K562 (cell line): Measurements from ENCODE around the gene YIPF5. TPM values are rescaled to one million over a fixed set of nuclear protein-coding genes. Genes with fewer than 3 reads are reported as not detected.

Source experiments
- ATAC-seq: fragments of 200-7000 bp; cut with Tn5 transposase; 3 replicates; pipeline ENCODE4 v1.9.1; 2020; ENCODE audit warnings: moderate library complexity
- BruUV-seq: library from RNA; stranded (reverse); fragments of 400-500 nt; replicated peaks from 2 replicates; lab custom pipeline; 2021; lab: Mats Ljungman, UMichigan
- CTCF ChIA-PET: fragments of 300-600 bp; formaldehyde crosslinking; extraction: SDS; loops from one replicate; lab custom pipeline; 2021; ENCODE audit warnings: low intra/inter-chr PET ratio; lab: Yijun Ruan, JAX
- POLR2A ChIA-PET: fragments of 300-600, 350-650 bp; sonication (Branson Sonifier 250); formaldehyde crosslinking; extraction: SDS; loops from one replicate; lab custom pipeline; 2021; ENCODE audit warnings: antibody characterized with exemption, inconsistent platforms; lab: Yijun Ruan, JAX
- DNase-seq, 4 experiments: peaks; one replicate each; pipeline versions ENCODE4 v3.0.0 to v3.0.0-alpha.2; 2011 to 2018; ENCODE audit warnings: low spot score in 3 of 4, mixed read lengths in 3 of 4; ENCODE audit errors: extremely low read depth in 1 of 4
- FAIRE-seq: peaks from 2 replicates; lab custom pipeline; 2011; peaks lifted over from hg19 to GRCh38; lab: Jason Lieb, UNC
- H2AFZ ChIP-seq: 2 replicates; pipeline ENCODE4 v1.6.0; 2011; ENCODE audit warnings: low read depth, low read length, control low read depth, inconsistent platforms
- H3K27ac ChIP-seq: fragments of 200-600 bp; 3 replicates; pipeline ENCODE4 v1.8.0; 2011; ENCODE audit warnings: low read depth, mild to moderate bottlenecking, control low read depth, inconsistent platforms, low read length, moderate library complexity, mixed read lengths; ENCODE audit errors: extremely low read depth
- H3K27me3 ChIP-seq, 2 experiments: fragments of 300-600 bp in 1 of 2; 2 replicates in 1 of 2; 3 replicates in 1 of 2; pipeline versions ENCODE4 v1.6.0 to v1.8.0; 2011; ENCODE audit warnings: inconsistent platforms in 2 of 2, low read length in 2 of 2, mild to moderate bottlenecking in 1 of 2, mixed read lengths in 1 of 2, moderate library complexity in 1 of 2; ENCODE audit not compliant: control insufficient read depth in 2 of 2, insufficient read depth in 2 of 2
- H3K36me3 ChIP-seq: fragments of 300-600 bp; 3 replicates; pipeline ENCODE4 v1.8.0; 2011; ENCODE audit warnings: mild to moderate bottlenecking, low read length, inconsistent platforms; ENCODE audit not compliant: control insufficient read depth, insufficient read depth
- H3K4me1 ChIP-seq, 2 experiments: fragments of 200-600 bp in 1 of 2; replicated peaks in 1 of 2; 2 replicates in 1 of 2; 3 replicates in 1 of 2; pipeline versions ENCODE4 v1.5.1 to v1.8.0; 2011; ENCODE audit warnings: inconsistent platforms in 2 of 2, low read length in 2 of 2, mild to moderate bottlenecking in 1 of 2, mixed read lengths in 1 of 2, moderate library complexity in 1 of 2; ENCODE audit not compliant: control insufficient read depth in 2 of 2, insufficient read depth in 2 of 2
- H3K4me2 ChIP-seq: 2 replicates; pipeline ENCODE4 v1.6.1; 2011; ENCODE audit warnings: low read length, control low read depth, inconsistent platforms, mixed read lengths; ENCODE audit not compliant: insufficient read depth
- H3K4me3 ChIP-seq: fragments of 200-600 bp; sonication (generic), shearing (Covaris generic); 2 replicates; pipeline ENCODE4 v1.5.1; 2016; ENCODE audit warnings: control low read depth, inconsistent platforms
- H3K79me2 ChIP-seq: fragments of 200-600 bp; 3 replicates; pipeline ENCODE4 v1.8.0; 2011; ENCODE audit warnings: low read length, inconsistent platforms; ENCODE audit not compliant: control insufficient read depth, insufficient read depth
- H3K9ac ChIP-seq, 2 experiments: 2 replicates each; pipeline versions ENCODE4 v1.6.0 to v1.6.1; 2011; ENCODE audit warnings: low read depth in 2 of 2, low read length in 2 of 2, control low read depth in 1 of 2, inconsistent platforms in 1 of 2, mild to moderate bottlenecking in 1 of 2, mixed read lengths in 1 of 2; ENCODE audit not compliant: insufficient read depth in 1 of 2
- H3K9me1 ChIP-seq: one replicate; pipeline ENCODE4 v1.6.0; 2011; ENCODE audit warnings: inconsistent platforms, mild to moderate bottlenecking, low read length, moderate library complexity; ENCODE audit not compliant: control insufficient read depth, insufficient read depth
- H3K9me3 ChIP-seq: replicated peaks from 2 replicates; pipeline ENCODE4 v1.5.1; 2011; ENCODE audit warnings: low read depth, low read length, inconsistent platforms; ENCODE audit not compliant: control insufficient read depth, insufficient read depth
- H4K20me1 ChIP-seq: replicated peaks from 2 replicates; pipeline ENCODE4 v1.6.1; 2011; ENCODE audit warnings: low read length, inconsistent platforms, mixed read lengths; ENCODE audit not compliant: control insufficient read depth, insufficient read depth
- ATF3 ChIP-seq, 2 experiments: fragments of 450-650 bp in 1 of 2; sonication (generic) in 1 of 2; formaldehyde crosslinking in 1 of 2; IDR thresholded peaks in 1 of 2; conservative IDR thresholded peaks in 1 of 2; 2 replicates each; pipeline versions ENCODE4 v1.6.1 to v1.8.1; 2016 to 2023; ENCODE audit warnings: mild to moderate bottlenecking in 2 of 2, moderate library complexity in 2 of 2, inconsistent platforms in 1 of 2, missing genetic modification reagents in 1 of 2
- DNMT1 ChIP-seq: fragments of 450-650 bp; IDR thresholded peaks from 2 replicates; pipeline ENCODE4 v1.6.1; 2016; ENCODE audit warnings: antibody characterized with exemption, mild to moderate bottlenecking
- MYC ChIP-seq, 2 experiments: fragments of 250-450 bp in 1 of 2; sonication (Bioruptor Pico) in 1 of 2; IDR thresholded peaks; 2 replicates each; pipeline versions ENCODE4 v1.5.1 to v1.6.1; 2012 to 2021; ENCODE audit warnings: low read depth in 2 of 2, borderline replicate concordance in 1 of 2, improper control_type of control experiment in 1 of 2, low read length in 1 of 2, mild to moderate bottlenecking in 1 of 2, moderate library complexity in 1 of 2
- PURB ChIP-seq: sonication (generic); formaldehyde crosslinking; IDR thresholded peaks from 2 replicates; pipeline ENCODE4 v1.9.0; 2021; ENCODE audit warnings: low read depth, mild to moderate bottlenecking, missing genetic modification reagents
- SP2 ChIP-seq: IDR thresholded peaks from 2 replicates; pipeline ENCODE4 v1.6.1; 2011; ENCODE audit warnings: mild to moderate bottlenecking, low read depth, low read length, moderate library complexity; ENCODE audit not compliant: poor library complexity, severe bottlenecking; ENCODE audit errors: extremely low read depth
- ZBTB49 ChIP-seq: sonication (generic); formaldehyde crosslinking; IDR thresholded peaks from 2 replicates; pipeline ENCODE4 v1.8.0; 2022; ENCODE audit warnings: missing genetic modification reagents, mild to moderate bottlenecking, borderline replicate concordance
- WGBS: fragments of 100-300 bp; shearing (Covaris generic); methylation state at CpG from one replicate; pipeline ENCODE4 v1.1.6; 2016; ENCODE audit warnings: low coverage, mixed read lengths; ENCODE audit not compliant: insufficient coverage; ENCODE audit errors: missing lambda C conversion rate; 5-methylcytosine and 5-hydroxymethylcytosine counted together
- in situ Hi-C: fragments of 300-500 bp; cut with MboI; formaldehyde crosslinking; loops from 4 replicates; pipeline ENCODE4 v1.15.0; 2018; ENCODE audit warnings: inconsistent platforms, mixed read lengths
- intact Hi-C: fragments of 100-400 bp; cut with micrococcal nuclease; formaldehyde crosslinking; loops from 2 replicates; pipeline ENCODE4 v1.14.2; 2022
- polyA plus RNA-seq, 8 experiments: library from polyadenylated mRNA; depleted of rRNA in 4 of 8; stranded (reverse) in 5 of 8; unstranded in 3 of 8; fragments of >200 nt; fragmentation: Nextera tagmentation in 2 of 8; fragmentation: Illumina TruSeq in 1 of 8; extraction: Ambion mirVana in 2 of 8; extraction: Trizol in 1 of 8; gene quantifications; 2 replicates each; pipeline versions ENCODE4 v1.2.1 to v1.2.3, GENCODE V29; 2011 to 2014; ENCODE audit warnings: inconsistent platforms in 1 of 8, missing spikeins in 1 of 8
- total RNA-seq, 7 experiments: library from RNA; depleted of rRNA in 6 of 7; stranded (reverse); fragments of >200 nt in 6 of 7; fragmentation: Illumina TruSeq in 2 of 7; extraction: Trizol in 2 of 7; gene quantifications; 2 replicates each; pipeline versions ENCODE4 v1.2.1 to v1.2.3, GENCODE V29; 2011 to 2021; ENCODE audit warnings: low replicate concordance in 1 of 7

YIPF5 gene
- total and polyA plus RNA-seq, 9 of the 15 experiments (the other 6 are each of a cell fraction or from before 2014, with no cell fraction given): 12.1 to 52.9 (median 33.7) TPM

DNA sequence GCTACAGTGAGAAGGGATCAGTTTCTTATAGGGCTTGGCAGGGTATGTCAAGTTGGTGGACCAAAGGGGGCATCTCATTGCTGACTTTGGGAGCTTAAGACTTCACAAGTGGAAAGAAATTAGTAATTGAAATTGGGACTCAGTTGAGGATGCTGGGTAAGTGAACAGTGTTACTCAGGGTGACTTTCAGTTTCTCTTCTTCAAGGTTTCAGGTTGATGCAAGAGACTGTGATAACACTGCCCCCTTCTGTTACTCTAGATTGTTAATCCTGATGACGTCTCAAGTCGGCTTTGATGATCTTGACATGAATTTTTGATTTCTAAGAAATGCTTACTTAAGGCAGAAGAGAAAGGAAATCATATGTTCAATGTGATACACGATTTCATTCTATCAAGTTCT is 21.5 kb upstream of the YIPF5 start (continued):
- TF ChIP-seq ZBTB49 (CRISPR knock-in tag): no peak
- TF ChIP-seq ATF3 (IDR thresholded peaks at IDR 0.05): peak; percentile 35; the same call in 1 of the 2 replicates
- no peak for TF ChIP-seq ATF3 (CRISPR knock-in tag; conservative IDR thresholded peaks at IDR 0.05)

DNA sequence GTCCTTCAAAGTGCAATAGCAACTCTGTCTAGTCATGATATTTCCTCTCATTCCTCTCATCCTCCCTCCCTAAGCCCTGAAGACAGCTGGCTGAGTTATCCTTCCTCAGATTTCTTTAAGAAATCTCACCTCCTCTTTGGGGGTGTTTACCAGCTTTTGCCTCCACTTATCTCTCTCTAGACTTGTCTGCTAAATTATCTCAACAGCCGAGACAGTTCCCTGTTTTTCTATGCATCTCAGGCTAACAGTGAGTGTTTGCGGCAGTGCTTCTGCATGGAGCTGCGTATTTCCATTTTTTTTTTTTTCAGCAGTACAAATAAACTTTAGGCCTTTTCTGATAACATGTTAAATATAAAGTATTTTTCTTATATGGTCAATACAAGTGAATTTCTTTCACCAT is 21.1 kb upstream of the YIPF5 start:
- no peaks in the 10 kb centered on the region for H3K79me2 ChIP-seq
- ChIA-PET POLR2A (interaction anchor here (0.5 to 0.9 kb wide), 2 partner anchors 11 to 186 kb away, joined by 3 read pairs; no protein-coding TSS in a partner anchor), CTCF (interaction anchor here (0.6 kb wide), 1 partner anchor 388 kb away, joined by 3 read pairs; no protein-coding TSS in a partner anchor)
- H3K27ac ChIP-seq: no peak overlapping the region
- BruUV-seq: no TSS peak
- no peaks in the 10 kb centered on the region for H3K36me3 ChIP-seq
- FAIRE-seq: no peak
- H3K9ac ChIP-seq: no peak overlapping the region
- no peak overlapping the region for H3K4me2 ChIP-seq
- no peak overlapping the region for H2AFZ ChIP-seq
- H3K27me3 ChIP-seq: 0 out of 5 replicates have a peak, but pooled peaks cover 0 to 3% of the 10 kb centered on the region in 2 experiments
- in situ Hi-C loops (no loop called here), intact Hi-C loops (no loop called here)
- no peaks in the 10 kb centered on the region for H3K9me1 ChIP-seq
- no peak for DNase-seq
- no peaks in the 10 kb centered on the region for H3K4me1 ChIP-seq
- H4K20me1 ChIP-seq: no peaks in the 10 kb centered on the region
- no peak overlapping the region for H3K4me3 ChIP-seq
- 0% methylated on average over 3 of the region's 3 CpGs for WGBS
- TF ChIP-seq DNMT1 (no peak), PURB (no peak), MYC (IDR thresholded peaks at IDR 0.05; ENCODE audit: low read depth, low read length) (no peak), MYC (CRISPR knock-in tag; IDR thresholded peaks at IDR 0.05; ENCODE audit: borderline replicate concordance, low read depth) (no peak), SP2 (no peak)
- TF ChIP-seq, all 486 proteins: peak for 0
- ATAC-seq: no peak
- H3K9me3 ChIP-seq: no peaks in the 10 kb centered on the region
